Measurements from ENCODE around the gene TRABD.

DNA sequence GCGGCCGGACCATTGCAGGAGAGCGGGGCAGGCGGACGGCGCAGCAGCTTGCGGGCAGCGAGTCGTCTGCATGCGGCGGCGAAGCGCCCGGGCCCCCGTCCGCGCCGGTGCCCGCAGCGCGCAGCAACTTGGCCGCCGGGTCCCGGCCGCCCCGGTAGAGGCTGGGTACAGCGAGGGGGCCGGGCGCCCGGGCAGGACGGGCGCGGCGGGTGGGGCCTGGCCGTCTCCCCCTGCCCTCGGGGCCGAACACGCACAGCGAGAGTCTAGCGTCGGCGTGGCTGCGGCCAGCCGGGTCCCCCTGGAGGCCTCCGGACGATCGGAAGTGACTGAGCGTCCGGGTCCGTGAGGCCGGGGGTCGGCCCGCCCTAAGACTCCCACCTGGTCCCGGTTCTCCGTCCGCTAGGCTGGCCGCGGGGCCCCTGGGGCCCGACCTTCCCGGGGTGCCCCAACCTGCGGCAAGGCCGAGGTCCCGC, 775 bp upstream of the TRABD start:
- no peak for TF ChIP-seq POLR2A (IDR thresholded peaks at IDR 0.05)
- TF ChIP-seq, protein P1, sequence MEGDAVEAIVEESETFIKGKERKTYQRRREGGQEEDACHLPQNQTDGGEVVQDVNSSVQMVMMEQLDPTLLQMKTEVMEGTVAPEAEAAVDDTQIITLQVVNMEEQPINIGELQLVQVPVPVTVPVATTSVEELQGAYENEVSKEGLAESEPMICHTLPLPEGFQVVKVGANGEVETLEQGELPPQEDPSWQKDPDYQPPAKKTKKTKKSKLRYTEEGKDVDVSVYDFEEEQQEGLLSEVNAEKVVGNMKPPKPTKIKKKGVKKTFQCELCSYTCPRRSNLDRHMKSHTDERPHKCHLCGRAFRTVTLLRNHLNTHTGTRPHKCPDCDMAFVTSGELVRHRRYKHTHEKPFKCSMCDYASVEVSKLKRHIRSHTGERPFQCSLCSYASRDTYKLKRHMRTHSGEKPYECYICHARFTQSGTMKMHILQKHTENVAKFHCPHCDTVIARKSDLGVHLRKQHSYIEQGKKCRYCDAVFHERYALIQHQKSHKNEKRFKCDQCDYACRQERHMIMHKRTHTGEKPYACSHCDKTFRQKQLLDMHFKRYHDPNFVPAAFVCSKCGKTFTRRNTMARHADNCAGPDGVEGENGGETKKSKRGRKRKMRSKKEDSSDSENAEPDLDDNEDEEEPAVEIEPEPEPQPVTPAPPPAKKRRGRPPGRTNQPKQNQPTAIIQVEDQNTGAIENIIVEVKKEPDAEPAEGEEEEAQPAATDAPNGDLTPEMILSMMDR (IDR thresholded peaks at IDR 0.05) = no peak
